GM18499 (cell line): ENCODE measurements around the gene MAGI3.
A peak's percentile ranks its signal among the peaks of the same experiment; 100 is the strongest.

Source experiments
- ATAC-seq: cut with Tn5 transposase; IDR thresholded peaks from one replicate; pipeline ENCODE4 v1.9.1; 2021; ENCODE audit warnings: moderate number of reproducible peaks; ENCODE audit not compliant: insufficient read depth, unreplicated experiment

Gene MAGI3

GRCh38 chr1:113389953-113390834 is at the start of gene MAGI3:
Gene MAGI3 (plus strand): TSS chr1:113390515. CDS start chr1:113391034, 519 bp downstream.
- ATAC-seq: peak; percentile 82

- no peak for ATAC-seq
Measured at GRCh38 chr1:113353580-113353979, 36.7 kb upstream of the MAGI3 start.

- no peak for ATAC-seq
Measured at GRCh38 chr1:113363935-113364334, 26.4 kb upstream of the MAGI3 start.

GRCh38 chr1:113369040-113369439 is 21.3 kb upstream of the MAGI3 start:
- ATAC-seq: no peak

- no peak for ATAC-seq
Measured at GRCh38 chr1:113369699-113370098, 20.6 kb upstream of the MAGI3 start.

- no peak for ATAC-seq
Measured at GRCh38 chr1:113370868-113371267, 19.4 kb upstream of the MAGI3 start.

GRCh38 chr1:113372546-113372945 is 17.8 kb upstream of the MAGI3 start:
- no peak for ATAC-seq

- ATAC-seq: no peak
Measured at GRCh38 chr1:113373644-113374043, 16.7 kb upstream of the MAGI3 start.

- ATAC-seq: no peak
Measured at GRCh38 chr1:113375878-113376277, 14.4 kb upstream of the MAGI3 start.

- ATAC-seq: no peak
Measured at GRCh38 chr1:113380075-113380474, 10.2 kb upstream of the MAGI3 start.

GRCh38 chr1:113388017-113388620 is 2.2 kb upstream of the MAGI3 start:
- no peak for ATAC-seq

GRCh38 chr1:113388621-113389358 is 1.5 kb upstream of the MAGI3 start:
- no peak for ATAC-seq

GRCh38 chr1:113389359-113389952 is 859 bp upstream of the MAGI3 start:
- no peak for ATAC-seq

GRCh38 chr1:113390871-113391648 is 745 bp downstream of the MAGI3 start:
- no peak for ATAC-seq

- ATAC-seq: no peak
Measured at GRCh38 chr1:113391649-113392271, 1.4 kb downstream of the MAGI3 start.

- no peak for ATAC-seq
Measured at GRCh38 chr1:113392541-113393128, 2.3 kb downstream of the MAGI3 start.

- ATAC-seq: no peak
Measured at GRCh38 chr1:113394043-113394862, 3.9 kb downstream of the MAGI3 start.

GRCh38 chr1:113394863-113395259 is 4.5 kb downstream of the MAGI3 start:
- no peak for ATAC-seq
